Loucy (cell line): Measurements from ENCODE around the gene TRAFD1.

Source experiments
- H2AFZ ChIP-seq: fragments of 200-600 bp; sonication (generic); 2 replicates; pipeline ENCODE4 v1.6.0; 2016; ENCODE audit warnings: antibody characterized with exemption, mild to moderate bottlenecking, low read length, moderate library complexity
- H3F3A ChIP-seq: fragments of 200-600 bp; 2 replicates; pipeline ENCODE4 v1.6.0; 2016; ENCODE audit warnings: antibody characterized with exemption, low read depth, mild to moderate bottlenecking
- H3K27me3 ChIP-seq: fragments of 200-600 bp; sonication (generic); 2 replicates; pipeline ENCODE4 v1.6.1; 2014; ENCODE audit warnings: low read length, mild to moderate bottlenecking; ENCODE audit not compliant: insufficient read depth, poor library complexity, severe bottlenecking
- H3K36me3 ChIP-seq: fragments of 200-600 bp; sonication (generic); 2 replicates; pipeline ENCODE4 v1.6.1; 2016; ENCODE audit warnings: low read length; ENCODE audit not compliant: insufficient read depth
- H3K4me1 ChIP-seq: fragments of 200-600 bp; sonication (generic); 2 replicates; pipeline ENCODE4 v1.5.1; 2014; ENCODE audit warnings: low read length, mild to moderate bottlenecking; ENCODE audit not compliant: insufficient read depth, poor library complexity, severe bottlenecking
- H3K4me2 ChIP-seq: fragments of 200-600 bp; sonication (generic); 2 replicates; pipeline ENCODE4 v1.6.0; 2014; ENCODE audit warnings: antibody characterized with exemption, low read length, low read depth, mild to moderate bottlenecking; ENCODE audit not compliant: poor library complexity, severe bottlenecking
- H3K4me3 ChIP-seq: fragments of 200-600 bp; sonication (generic); 2 replicates; pipeline ENCODE4 v1.5.1; 2014; ENCODE audit warnings: low read length, mild to moderate bottlenecking, mixed read lengths; ENCODE audit not compliant: poor library complexity, severe bottlenecking
- H3K79me2 ChIP-seq: fragments of 200-600 bp; sonication (generic); 2 replicates; pipeline ENCODE4 v1.6.1; 2014; ENCODE audit warnings: low read length; ENCODE audit not compliant: insufficient read depth
- H3K9ac ChIP-seq: fragments of 200-600 bp; sonication (generic); 2 replicates; pipeline ENCODE4 v1.6.0; 2014; ENCODE audit warnings: mild to moderate bottlenecking, low read depth, low read length, moderate library complexity; ENCODE audit not compliant: poor library complexity, severe bottlenecking
- H3K9me2 ChIP-seq: fragments of 200-600 bp; sonication (generic); replicated peaks from 2 replicates; pipeline ENCODE4 v1.6.1; 2016; ENCODE audit warnings: low read depth, low read length, mixed read lengths
- H3K9me3 ChIP-seq: fragments of 200-600 bp; sonication (generic); 2 replicates; pipeline ENCODE4 v1.6.1; 2014; ENCODE audit warnings: mild to moderate bottlenecking, antibody characterized with exemption, low read length, low read depth; ENCODE audit not compliant: insufficient read depth
- H4K20me1 ChIP-seq: fragments of 200-600 bp; sonication (generic); 2 replicates; pipeline ENCODE4 v1.6.0; 2014; ENCODE audit warnings: antibody characterized with exemption, low read length, mild to moderate bottlenecking; ENCODE audit not compliant: insufficient read depth, poor library complexity, severe bottlenecking
- EZH2phosphoT487 ChIP-seq: fragments of 200-600 bp; IDR thresholded peaks from 2 replicates; pipeline ENCODE4 v1.6.1; 2018; ENCODE audit warnings: antibody characterized with exemption, mild to moderate bottlenecking, moderate library complexity, borderline replicate concordance
- TF ChIP-seq, protein P1 (sequence below): fragments of 200-600 bp; sonication (generic); conservative IDR thresholded peaks from 2 replicates; pipeline ENCODE4 v1.5.1; 2014; ENCODE audit warnings: mild to moderate bottlenecking, antibody characterized with exemption, low read length

TRAFD1 gene

DNA sequence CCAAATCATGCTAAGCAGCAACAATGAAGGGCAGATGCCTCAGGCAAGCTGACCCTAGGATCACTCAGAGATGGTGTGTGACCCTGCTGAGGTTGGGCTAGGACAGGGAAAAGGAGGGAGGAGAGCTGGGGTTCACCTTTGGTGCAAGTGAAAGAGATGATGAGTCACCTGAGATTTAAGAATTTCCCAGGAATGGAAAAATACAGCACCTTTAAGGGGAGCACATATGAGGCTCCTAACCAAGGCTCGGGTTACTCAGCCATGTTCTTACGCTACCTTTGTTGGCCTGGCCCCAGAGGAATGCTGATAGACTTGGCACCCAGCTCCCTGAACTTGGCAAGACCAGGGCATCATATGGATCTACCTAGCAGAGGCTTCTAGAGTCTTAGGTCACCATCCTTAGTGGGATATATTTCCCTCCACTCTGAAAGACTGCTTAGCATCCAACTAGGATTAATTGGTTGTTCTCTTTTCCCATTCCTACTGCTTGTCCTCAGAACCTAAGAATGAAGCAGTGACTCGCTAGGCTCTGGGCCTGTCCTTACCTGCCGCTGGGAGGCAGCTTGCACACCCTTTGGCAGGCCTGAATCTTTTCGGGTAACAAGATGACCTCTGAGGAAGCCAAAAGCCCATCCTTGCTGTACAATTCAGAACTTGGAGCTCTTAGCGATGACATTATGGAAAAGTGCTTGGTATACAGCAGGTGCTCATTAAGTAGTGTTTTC, 12.8 kb upstream of the TRAFD1 start:
- H3K4me1 ChIP-seq, result peaks cover 13% of the 10 kb centered on the region
- no peaks in the 10 kb centered on the region for H3F3A ChIP-seq
- H3K4me2 ChIP-seq, result no peak overlapping the region
- no peak overlapping the region for H2AFZ ChIP-seq
- H3K36me3 ChIP-seq, result no peaks in the 10 kb centered on the region
- peaks cover 13% of the 10 kb centered on the region for H3K79me2 ChIP-seq
- no peaks in the 10 kb centered on the region for H3K9me2 ChIP-seq
- no peak overlapping the region for H3K4me3 ChIP-seq
- no peak overlapping the region for H3K9ac ChIP-seq
- H3K27me3 ChIP-seq, result no peaks in the 10 kb centered on the region
- no peaks in the 10 kb centered on the region for H3K9me3 ChIP-seq
- TF ChIP-seq, protein P1, sequence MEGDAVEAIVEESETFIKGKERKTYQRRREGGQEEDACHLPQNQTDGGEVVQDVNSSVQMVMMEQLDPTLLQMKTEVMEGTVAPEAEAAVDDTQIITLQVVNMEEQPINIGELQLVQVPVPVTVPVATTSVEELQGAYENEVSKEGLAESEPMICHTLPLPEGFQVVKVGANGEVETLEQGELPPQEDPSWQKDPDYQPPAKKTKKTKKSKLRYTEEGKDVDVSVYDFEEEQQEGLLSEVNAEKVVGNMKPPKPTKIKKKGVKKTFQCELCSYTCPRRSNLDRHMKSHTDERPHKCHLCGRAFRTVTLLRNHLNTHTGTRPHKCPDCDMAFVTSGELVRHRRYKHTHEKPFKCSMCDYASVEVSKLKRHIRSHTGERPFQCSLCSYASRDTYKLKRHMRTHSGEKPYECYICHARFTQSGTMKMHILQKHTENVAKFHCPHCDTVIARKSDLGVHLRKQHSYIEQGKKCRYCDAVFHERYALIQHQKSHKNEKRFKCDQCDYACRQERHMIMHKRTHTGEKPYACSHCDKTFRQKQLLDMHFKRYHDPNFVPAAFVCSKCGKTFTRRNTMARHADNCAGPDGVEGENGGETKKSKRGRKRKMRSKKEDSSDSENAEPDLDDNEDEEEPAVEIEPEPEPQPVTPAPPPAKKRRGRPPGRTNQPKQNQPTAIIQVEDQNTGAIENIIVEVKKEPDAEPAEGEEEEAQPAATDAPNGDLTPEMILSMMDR, result no peak
- no peak for TF ChIP-seq EZH2phosphoT487
- H4K20me1 ChIP-seq, result peaks cover 8% of the 10 kb centered on the region

DNA sequence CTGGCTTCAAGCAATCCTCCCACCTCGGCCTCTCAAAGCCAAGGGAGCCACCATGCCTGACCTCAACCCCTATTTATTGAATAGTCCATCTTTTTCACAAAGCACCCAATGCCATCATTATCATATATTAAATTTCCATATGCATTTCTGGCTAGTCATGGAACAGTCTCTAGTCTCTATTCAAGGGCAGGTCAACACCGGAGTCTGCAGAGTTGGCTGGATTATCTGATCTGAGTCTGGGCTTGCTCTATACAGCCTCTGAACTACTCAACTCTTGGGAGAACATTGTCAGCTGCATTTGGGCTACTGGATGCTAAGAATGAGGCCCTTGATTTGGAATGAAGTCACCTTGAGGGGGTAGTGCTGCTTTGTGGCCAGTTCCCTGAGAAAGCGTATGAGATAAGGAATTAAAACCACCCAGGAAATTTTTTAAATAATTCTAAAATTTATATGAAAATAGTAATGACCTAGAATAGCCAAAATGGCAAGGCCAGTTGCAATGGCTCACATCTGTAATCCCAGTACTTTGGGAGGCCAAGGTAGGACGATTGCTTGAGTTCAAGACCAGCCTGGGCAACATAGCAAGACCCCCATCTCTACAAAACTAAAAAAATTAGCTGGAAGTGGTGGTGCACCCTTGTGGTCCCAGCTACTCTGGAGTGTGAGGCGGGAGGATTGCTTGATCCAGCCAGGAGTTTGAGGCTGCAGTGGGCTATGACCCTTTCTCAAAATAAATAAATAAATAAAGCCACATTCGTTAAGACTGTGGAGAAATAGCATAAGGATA, 9.9 kb upstream of the TRAFD1 start:
- Histone ChIP-seq H3K79me2 (no peaks in the 10 kb centered on the region), H4K20me1 (no peaks in the 10 kb centered on the region), H3K9ac (no peak overlapping the region), H2AFZ (no peak overlapping the region), H3K4me2 (no peak overlapping the region), H3K4me3 (no peak overlapping the region), H3K36me3 (no peaks in the 10 kb centered on the region), H3F3A (no peaks in the 10 kb centered on the region), H3K9me2 (no peaks in the 10 kb centered on the region), H3K4me1 (peaks cover 11% of the 10 kb centered on the region), H3K9me3 (no peaks in the 10 kb centered on the region), H3K27me3 (no peaks in the 10 kb centered on the region)
- no peak for TF ChIP-seq EZH2phosphoT487
- TF ChIP-seq, protein P1, result no peak

- Histone ChIP-seq H3F3A (no peaks in the 10 kb centered on the region), H4K20me1 (no peaks in the 10 kb centered on the region), H2AFZ (peak overlapping the region; percentile 96), H3K36me3 (no peaks in the 10 kb centered on the region), H3K4me2 (peak overlapping the region; percentile 56), H3K27me3 (no peaks in the 10 kb centered on the region), H3K79me2 (no peaks in the 10 kb centered on the region), H3K4me3 (peak overlapping the region; percentile 53), H3K9ac (peak overlapping the region; percentile 63), H3K9me3 (no peaks in the 10 kb centered on the region), H3K9me2 (no peaks in the 10 kb centered on the region), H3K4me1 (peaks cover 11% of the 10 kb centered on the region)
- TF ChIP-seq, protein P1, result no peak
- TF ChIP-seq EZH2phosphoT487, result no peak
Observed at GRCh38 chr12:112116232-112117060, 8.9 kb upstream of the TRAFD1 start.
